GM18526 (cell line): ENCODE measurements around the gene CACNG4.

Experiments used
- POLR2A ChIP-seq: IDR thresholded peaks from 3 replicates; pipeline ENCODE4 v1.6.1; 2011; ENCODE audit not compliant: insufficient read length; ENCODE audit errors: extremely low read depth

The CACNG4 gene

GRCh38 chr17:67066717-67067116, 102.2 kb downstream of the CACNG4 start:
- no peak for TF ChIP-seq POLR2A

DNA sequence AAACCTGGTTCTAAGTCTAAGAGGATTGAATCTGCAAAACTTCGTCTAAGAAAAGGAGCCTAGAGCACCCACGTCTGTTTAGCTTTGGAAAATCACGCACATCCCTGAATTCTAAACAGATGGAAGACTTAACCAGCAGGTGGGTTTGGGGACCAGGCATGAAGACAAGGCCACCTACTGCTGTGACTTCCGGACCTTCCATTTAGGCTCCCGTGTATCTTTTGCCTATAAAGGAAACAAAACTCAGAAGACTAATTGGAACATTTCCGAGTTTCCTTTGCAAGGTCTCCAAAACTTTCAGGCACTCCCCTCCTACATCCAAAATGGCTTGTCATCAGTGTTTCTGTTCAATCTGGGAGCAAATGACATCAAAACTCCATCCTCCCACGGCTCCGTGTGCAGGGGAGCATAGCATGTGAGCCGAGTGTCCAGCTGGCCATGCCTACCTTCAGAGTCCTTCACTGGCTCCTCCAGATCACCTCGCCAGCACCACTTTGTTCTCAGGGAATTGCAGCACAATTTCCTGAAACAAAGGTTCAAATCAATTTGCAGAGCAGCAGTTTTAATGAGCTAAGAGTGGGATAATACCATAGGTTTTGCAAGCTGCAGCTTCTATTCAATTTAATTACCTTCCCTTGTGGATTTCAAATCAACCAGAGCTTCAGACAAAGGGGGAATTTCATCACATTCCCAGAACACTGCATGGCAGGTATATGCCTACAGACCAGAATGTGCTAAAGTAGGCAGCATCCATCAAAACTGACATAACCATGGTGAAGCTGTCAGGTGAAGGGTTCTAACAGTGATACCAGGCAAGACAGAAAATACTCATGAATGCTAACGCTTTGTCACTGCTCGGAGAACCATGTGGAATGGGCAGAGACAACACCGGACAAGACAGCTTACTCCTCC, 103.3 kb downstream of the CACNG4 start:
- TF ChIP-seq POLR2A = no peak

GRCh38 chr17:67068999-67069398, 104.5 kb downstream of the CACNG4 start:
- TF ChIP-seq POLR2A = no peak

GRCh38 chr17:67069603-67070136, 105.2 kb downstream of the CACNG4 start:
- no peak for TF ChIP-seq POLR2A

- no peak for TF ChIP-seq POLR2A
Observed at GRCh38 chr17:67071595-67071994, 107.1 kb downstream of the CACNG4 start.

- no peak for TF ChIP-seq POLR2A
Observed at GRCh38 chr17:67072885-67073284, 108.4 kb downstream of the CACNG4 start.

DNA sequence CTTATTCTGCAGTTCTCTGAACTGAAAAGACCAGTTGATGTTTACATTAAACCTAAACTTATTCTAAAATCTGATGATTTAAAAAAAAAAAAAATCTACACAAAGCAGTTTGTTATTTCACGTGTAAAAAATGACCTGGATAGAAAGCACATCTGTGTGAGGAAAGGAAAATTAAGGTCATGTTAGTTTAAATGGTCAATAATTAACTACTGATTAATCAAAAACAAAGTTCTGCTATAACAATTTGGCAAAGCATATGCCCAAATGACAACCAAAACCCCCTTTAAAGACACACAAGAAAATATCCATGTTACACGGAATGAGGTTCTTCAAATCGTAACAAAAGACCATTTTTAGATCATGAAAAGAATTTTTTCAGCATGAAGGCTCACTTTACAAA, 110.3 kb downstream of the CACNG4 start:
- no peak for TF ChIP-seq POLR2A

GRCh38 chr17:67076290-67076689, 111.8 kb downstream of the CACNG4 start:
- TF ChIP-seq POLR2A = no peak

DNA sequence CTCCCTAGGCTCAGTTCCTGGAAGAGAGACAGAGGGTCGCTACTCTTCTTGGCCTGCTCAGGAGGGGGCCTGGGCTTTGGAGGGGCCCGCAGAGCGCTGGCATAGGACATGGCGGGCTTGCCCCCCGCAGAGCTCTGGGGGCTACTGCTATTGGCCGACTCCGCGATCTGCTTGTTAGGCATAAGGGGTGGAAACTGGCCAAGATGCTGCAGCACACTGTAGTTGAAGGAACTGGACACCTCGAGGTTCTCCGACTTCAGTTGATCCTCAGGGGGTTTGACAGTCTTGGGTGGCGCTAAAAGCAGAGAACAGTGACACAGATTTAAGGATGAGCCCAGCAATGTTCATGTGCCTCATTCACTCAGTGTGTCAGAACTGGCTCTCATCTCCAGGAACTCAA, 113.8 kb downstream of the CACNG4 start:
- no peak for TF ChIP-seq POLR2A

DNA sequence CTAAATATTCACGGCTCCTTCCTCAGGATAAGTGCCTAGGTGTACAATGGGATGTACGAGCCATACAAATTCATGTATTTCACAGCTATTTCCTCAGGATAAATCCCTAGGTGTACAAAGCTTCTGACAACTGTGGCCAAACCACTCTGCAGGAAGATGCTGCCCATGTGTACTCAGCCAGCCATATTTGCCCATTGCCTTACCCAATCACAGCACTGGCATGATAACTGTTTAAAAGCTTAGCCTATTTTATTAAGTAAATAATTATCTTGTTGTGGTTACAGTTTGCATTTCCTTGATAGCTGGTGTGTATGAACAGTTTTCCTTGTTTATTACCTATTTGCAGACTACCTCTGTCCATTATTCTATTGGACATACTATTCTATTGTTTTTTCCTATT, 115.0 kb downstream of the CACNG4 start:
- TF ChIP-seq POLR2A = no peak

- no peak for TF ChIP-seq POLR2A
Observed at GRCh38 chr17:67080804-67081203, 116.3 kb downstream of the CACNG4 start.

DNA sequence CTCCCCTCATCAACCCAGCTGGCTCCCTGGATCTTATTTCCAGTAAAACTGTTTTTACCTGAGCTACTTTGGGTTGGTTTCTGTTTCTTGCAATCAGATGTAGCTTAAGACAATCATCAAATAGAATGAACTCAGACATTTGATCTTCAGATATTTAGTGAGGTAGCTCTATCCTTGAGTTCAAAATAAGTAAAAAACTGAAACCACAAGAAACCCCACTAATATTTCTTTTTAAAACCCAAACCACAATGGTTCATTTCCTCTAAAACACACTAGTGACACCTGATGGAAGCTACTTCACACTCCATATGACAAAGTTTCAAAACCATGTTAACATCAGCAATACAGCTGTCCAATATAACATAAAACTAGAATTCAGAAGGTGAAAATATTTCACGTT, 117.6 kb downstream of the CACNG4 start:
- TF ChIP-seq POLR2A = no peak
